Measurements from ENCODE around the gene LTV1.
A peak's percentile ranks its signal among the peaks of the same experiment; 100 is the strongest.
"Not testable (repeated sequence)": the region's sequence is repeated elsewhere in the genome, so short reads cannot be mapped to it uniquely, and the experiment has no call there.

Gene LTV1

DNA sequence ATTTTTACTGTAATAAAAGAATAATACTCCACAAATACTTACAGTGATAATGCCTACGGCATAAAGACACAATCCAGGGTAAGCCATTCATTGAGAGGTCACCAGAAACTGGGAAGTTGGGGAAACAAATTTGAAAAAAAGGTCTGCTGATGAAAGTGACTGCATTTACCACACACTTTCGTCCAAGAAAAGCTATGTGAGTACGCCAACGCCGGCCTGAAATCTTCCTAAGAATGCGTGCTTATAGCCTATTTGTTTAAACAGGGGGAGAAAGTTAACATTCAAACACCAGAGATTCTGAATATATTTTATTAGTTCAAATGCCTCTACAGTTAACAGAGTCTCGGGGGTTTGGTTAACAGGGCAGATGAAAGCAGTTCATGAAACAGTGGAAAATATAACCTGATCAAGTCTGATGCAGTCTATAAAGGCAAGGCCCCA lies 657 bp upstream of the LTV1 start:
- peak; percentile 9 for DNase-seq (ENCODE audit: low spot score)

- DNase-seq (ENCODE audit: low spot score), result no peak
Measured at GRCh38 chr6:143843677-143843999, 500 bp downstream of the LTV1 start.

GRCh38 chr6:143844006-143844405 lies 868 bp downstream of the LTV1 start:
- no peak for DNase-seq (ENCODE audit: low spot score)

DNA sequence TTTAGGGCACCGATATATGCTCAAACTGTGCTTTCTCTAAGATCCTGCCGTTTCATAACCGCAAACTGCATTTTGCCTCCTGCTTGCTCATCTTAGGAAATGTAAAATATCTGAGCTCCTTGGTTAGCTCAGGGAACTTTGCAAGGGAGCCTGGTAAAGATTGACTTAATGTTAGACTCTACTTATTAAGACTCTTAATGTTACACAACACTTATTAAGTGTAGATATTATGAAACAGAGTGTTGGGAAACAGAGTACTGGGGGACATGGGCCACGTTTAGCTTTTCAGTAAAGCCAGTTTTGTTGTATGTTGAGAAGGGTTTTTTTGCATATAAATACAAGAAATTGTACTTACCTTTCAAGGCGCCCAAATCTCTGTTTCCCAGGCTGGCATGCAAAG lies 1.9 kb downstream of the LTV1 start:
- no peak for DNase-seq (ENCODE audit: low spot score)

GRCh38 chr6:143851706-143852105 lies 8.6 kb downstream of the LTV1 start:
- not testable (repeated sequence) for DNase-seq (ENCODE audit: low spot score)

GRCh38 chr6:143855057-143855456 lies 11.9 kb downstream of the LTV1 start:
- not testable (repeated sequence) for DNase-seq (ENCODE audit: low spot score)

- DNase-seq (ENCODE audit: low spot score), result not testable (repeated sequence)
Measured at GRCh38 chr6:143856762-143857161, 13.6 kb downstream of the LTV1 start.

- DNase-seq (ENCODE audit: low spot score), result peak; percentile 19
Measured at GRCh38 chr6:143857651-143858050, 14.5 kb downstream of the LTV1 start.

- peak; percentile 50 for DNase-seq (ENCODE audit: low spot score)
Measured at GRCh38 chr6:143859891-143860660, 16.9 kb downstream of the LTV1 start.

DNA sequence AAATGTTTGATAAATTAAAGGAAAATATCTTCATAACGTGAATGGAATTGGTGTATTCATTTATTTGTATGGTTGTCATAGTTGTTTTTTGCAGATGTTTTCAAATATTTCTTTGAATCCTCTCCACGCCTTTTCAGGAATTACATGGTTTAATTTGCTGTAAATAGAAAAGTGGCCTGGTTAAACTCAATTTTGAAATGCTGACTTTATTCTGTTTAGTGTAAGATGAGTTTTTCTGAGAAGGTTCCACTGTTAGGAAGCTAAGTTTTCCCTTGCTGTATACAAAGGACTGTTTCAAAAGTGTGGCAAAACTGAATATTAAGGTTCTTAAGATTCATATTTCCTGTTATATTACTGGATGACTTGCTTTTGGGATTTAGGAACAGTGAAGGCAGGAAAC lies 20.6 kb downstream of the LTV1 start:
- DNase-seq (ENCODE audit: low spot score), result no peak

DNA sequence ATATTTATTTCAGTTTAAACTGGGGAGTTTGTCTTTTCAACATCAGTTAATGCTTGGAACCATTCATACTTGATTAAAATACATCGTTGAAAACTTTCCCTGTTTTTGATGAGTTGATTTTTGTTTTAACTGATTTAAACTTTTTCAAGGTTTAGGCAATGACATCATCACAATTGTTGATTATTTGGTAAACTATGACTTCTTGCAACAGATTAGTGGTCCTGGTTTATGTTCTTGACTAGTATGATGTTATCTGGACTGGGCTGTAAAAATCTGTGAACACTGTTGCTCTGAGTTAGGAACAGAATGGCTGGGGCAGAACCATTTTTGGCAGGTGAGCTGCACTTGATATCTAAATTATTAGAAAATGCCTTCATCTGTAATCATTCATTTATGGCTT lies 21.1 kb downstream of the LTV1 start, which contains the start of gene ZC2HC1B:
Gene ZC2HC1B (plus strand): TSS at position 241 of the 400 bp plus-strand sequence. CDS start 66 bp downstream, at position 307.
- DNase-seq (ENCODE audit: low spot score), result no peak

DNA sequence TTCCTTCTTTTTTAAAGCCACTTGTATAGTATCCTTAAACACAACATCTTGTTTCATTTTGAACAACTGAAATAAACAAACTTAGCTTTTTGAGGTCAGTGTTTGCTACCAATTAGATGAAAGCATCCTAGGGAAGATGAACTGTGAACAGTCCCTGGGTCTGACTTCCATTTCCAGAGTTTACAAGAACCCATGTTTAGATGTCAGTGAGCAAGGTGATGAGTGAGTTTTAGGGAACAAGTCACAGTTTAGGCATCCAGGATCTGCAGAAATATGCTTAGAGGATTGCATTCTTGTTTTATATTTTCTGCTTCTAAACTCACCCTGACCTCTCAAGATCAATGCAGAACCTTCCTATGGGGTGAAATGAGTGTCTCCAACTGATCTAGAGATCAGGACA lies 24.1 kb downstream of the LTV1 start:
- no peak for DNase-seq (ENCODE audit: low spot score)

- DNase-seq (ENCODE audit: low spot score), result not testable (repeated sequence)
Measured at GRCh38 chr6:143868808-143869207, 25.7 kb downstream of the LTV1 start.

GRCh38 chr6:143871202-143871730 lies 28.1 kb downstream of the LTV1 start:
- not testable (repeated sequence) for DNase-seq (ENCODE audit: low spot score)

- no peak for DNase-seq (ENCODE audit: low spot score)
Measured at GRCh38 chr6:143872201-143872600, 29.1 kb downstream of the LTV1 start.

DNA sequence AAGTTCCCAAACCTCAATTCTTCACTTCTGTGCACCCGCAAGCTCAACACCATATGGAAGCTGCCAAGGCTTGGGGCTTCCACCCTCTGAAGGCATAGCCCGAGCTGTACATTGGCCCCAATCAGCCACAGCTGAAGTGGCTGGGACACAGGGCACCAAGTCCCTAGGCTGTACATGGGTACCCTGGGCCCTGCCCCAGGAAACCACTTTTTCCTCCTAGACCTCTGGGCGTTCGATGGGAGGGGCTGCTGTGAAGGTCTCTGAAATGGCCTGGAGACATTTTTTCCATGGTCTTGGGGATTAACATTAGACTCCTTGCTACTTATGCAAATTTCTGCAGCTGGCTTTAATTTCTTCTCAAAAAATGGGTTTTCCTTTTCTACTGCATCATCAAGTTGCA lies 30.5 kb downstream of the LTV1 start:
- not testable (repeated sequence) for DNase-seq (ENCODE audit: low spot score)

- DNase-seq (ENCODE audit: low spot score), result not testable (repeated sequence)
Measured at GRCh38 chr6:143874503-143874902, 31.4 kb downstream of the LTV1 start.

DNA sequence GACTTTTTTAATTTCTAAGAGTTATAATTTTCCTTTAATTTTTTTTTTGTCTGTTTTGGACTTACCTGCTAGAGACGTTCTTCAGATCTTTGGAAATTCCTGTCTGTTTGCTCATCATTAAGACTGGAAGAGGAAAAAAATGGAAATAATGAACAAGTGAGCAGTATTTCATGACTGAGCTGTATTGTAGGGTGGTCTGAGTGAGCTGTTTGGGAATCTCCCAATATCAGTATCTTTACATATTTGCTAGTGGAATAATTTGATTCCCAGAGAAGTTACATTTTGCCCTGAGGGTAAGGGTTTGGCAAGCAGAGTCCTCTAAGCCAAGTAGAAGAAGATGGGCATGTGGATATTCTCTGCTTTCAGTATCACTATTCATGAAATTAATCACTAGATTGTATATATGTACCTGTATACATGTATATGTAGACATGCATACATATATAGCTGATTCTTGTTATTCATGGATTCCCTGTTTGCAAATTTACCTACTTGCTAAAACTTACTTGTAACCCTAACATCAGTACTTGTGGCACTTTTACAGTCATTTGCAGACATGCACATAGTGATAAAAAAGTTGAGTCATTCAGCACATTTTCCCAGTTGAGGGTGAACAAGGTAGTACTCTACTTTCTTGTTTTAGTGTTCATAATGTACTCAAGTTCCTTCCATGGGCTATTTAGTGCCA lies 34.6 kb downstream of the LTV1 start:
- DNase-seq (ENCODE audit: low spot score), result no peak

DNA sequence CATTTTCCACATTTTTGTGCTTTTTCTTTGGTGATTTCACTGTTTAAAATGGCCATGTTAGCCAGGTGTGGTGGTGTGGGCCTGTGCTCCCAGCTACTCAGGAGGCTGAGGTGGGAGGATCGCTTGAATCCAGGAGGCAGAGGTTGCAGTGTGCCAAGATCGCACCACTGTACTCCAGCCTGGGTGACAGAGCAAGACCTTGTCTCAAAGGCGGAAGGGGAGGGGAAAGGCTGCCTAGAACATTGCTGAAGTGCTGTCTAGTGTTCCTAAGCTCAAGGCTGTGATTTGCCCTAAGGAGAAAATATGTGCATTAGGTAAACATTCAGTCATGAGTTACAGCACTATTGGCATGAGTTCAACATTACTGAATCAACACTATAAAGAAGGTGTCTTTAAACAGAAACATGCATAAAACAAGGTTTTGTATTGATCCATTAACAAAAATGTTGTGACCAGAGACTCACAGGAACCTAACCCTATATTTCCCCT lies 35.2 kb downstream of the LTV1 start:
- DNase-seq (ENCODE audit: low spot score), result no peak

DNA sequence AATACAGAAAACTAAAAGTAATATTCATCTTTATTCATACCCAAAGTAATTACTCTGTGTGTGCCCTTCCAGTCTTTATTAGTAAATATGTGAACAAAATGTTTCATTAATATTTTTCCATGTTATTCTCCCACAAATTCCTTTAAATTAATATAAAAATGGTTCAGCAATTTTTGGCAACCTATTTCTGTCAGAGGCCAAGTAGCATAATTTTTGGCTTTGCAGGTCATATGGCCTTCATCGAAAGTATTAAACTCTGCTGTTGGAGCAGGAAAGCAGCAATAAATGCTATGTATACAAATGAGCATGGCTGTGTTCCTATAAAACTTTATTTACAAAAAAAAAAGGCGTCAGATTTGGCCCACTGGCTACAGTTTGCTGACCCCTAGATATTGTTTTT lies 37.3 kb downstream of the LTV1 start:
- DNase-seq (ENCODE audit: low spot score), result no peak

DNA sequence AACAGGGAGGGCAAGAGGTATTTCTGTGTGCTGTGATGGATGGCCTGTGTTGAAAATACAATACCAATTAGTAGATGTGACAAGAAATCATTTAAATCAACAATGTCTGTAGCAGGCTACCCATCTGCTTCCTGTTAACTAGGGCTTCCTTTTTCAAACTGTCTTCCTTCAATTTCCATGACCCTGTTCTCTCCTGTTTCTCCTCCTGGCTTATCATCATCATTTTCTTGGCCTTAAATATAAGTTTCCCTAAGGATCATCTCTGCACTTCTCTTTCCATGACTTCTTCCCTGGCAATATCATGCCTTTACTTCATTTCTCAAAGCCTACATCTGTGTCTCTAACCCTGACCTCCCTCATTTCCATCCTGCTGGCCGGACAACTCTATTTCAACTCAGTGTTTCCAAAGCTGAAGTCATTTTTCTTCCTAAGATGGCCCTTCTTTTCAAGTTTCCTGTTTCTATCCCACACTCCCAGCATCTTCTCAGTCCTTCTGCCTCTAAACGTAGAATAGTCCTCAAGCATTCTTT lies 39.3 kb downstream of the LTV1 start:
- DNase-seq (ENCODE audit: low spot score), result no peak

DNA sequence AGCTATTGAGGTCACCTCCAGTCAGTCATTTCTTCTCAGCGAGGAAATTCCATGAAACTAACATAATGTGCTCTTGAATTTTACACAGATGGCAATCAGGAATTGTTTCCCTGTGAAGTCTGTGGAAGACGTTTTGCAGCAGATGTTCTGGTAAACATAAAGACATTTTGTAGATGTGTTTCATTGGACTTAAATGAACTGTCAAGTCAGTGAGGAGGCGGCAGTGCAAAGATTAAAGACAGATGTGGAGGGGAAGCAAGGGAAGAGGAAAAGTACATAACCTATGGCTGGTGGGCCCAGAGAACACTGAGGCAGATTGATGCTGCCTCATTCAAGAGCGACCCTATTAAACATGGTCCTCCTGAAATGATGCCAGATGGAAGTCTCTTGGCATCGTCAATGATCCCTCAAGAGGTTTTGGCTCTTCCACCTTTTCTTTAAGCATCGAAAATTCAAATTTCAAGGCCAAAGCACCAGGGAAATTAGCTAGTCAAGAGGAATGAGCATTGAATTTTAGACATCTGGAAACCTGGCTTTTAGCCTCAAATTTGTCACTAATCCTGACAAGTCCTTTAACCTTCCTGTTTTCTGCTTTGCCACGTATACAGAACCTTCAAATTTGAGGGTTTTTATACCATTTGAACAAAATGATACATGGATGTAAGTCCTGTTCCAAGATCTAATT lies 41.2 kb downstream of the LTV1 start:
- DNase-seq (ENCODE audit: low spot score), result no peak

Measured in putamen (tissue), 1 donor.